Measurements from ENCODE around the gene SSH2. TPM values are rescaled to one million over a fixed set of nuclear protein-coding genes. Genes with fewer than 3 reads are reported as not detected.
A peak's percentile ranks its signal among the peaks of the same experiment; 100 is the strongest.

SSH2 gene
- total RNA-seq, 4 donors from 2014 or later = 140 to 241 (median 172) TPM

GRCh38 chr17:29833801-29834200 lies 96.2 kb downstream of the SSH2 start:
- no peak for DNase-seq
- Histone ChIP-seq H3K4me1 (peaks cover 0 to 4% of the 10 kb centered on the region in 2 donors), H3K27ac (no peak overlapping the region), H3K4me3 (no peak overlapping the region), H3K36me3 (no peaks in the 10 kb centered on the region), H3K27me3 (no peaks in the 10 kb centered on the region), H3K9me3 (no peaks in the 10 kb centered on the region)
- no peak for TF ChIP-seq POLR2A (IDR thresholded peaks at IDR 0.05)
- TF ChIP-seq, protein P1, sequence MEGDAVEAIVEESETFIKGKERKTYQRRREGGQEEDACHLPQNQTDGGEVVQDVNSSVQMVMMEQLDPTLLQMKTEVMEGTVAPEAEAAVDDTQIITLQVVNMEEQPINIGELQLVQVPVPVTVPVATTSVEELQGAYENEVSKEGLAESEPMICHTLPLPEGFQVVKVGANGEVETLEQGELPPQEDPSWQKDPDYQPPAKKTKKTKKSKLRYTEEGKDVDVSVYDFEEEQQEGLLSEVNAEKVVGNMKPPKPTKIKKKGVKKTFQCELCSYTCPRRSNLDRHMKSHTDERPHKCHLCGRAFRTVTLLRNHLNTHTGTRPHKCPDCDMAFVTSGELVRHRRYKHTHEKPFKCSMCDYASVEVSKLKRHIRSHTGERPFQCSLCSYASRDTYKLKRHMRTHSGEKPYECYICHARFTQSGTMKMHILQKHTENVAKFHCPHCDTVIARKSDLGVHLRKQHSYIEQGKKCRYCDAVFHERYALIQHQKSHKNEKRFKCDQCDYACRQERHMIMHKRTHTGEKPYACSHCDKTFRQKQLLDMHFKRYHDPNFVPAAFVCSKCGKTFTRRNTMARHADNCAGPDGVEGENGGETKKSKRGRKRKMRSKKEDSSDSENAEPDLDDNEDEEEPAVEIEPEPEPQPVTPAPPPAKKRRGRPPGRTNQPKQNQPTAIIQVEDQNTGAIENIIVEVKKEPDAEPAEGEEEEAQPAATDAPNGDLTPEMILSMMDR (IDR thresholded peaks at IDR 0.05 in 4 of 5, conservative IDR thresholded peaks at IDR 0.05 in 1 of 5) = no peak
- in situ Hi-C loops (cut with MboI; ENCODE audit: low sequenced_read_pairs in 4 of 4) = no loop called here
- intact Hi-C loops (cut with DNase I; ENCODE audit: low total_unique reads) = no loop called here
- ATAC-seq = no peak

DNA sequence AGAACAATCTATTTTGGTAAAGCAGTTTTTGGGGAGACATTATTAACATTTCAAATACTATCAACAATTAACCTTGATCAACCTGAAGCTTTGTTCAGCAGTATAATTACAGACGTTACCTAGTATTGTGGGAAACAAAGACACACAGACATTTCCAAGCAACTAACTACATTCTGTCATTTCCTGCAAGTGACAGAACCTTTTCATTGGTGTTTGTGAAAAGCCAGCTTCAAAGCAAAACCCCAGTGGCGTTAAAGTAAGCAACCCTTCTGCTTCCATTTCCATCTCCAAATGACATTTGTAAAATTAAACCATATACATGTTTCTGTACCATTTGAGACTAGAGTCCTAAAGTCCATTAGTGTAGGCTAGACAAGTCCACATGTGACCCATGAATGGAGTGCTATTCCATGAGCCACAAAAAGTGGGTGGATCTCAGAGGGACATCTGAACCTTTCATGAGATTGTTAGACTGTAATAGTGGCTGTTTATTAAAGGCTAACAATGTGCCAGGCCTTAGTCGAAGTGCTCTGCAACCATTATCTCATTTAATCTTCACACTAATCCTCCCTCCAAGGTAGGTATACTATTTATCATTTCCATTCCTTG lies 101.2 kb downstream of the SSH2 start:
- intact Hi-C loops (cut with DNase I; ENCODE audit: low total_unique reads) = no loop called here

DNA sequence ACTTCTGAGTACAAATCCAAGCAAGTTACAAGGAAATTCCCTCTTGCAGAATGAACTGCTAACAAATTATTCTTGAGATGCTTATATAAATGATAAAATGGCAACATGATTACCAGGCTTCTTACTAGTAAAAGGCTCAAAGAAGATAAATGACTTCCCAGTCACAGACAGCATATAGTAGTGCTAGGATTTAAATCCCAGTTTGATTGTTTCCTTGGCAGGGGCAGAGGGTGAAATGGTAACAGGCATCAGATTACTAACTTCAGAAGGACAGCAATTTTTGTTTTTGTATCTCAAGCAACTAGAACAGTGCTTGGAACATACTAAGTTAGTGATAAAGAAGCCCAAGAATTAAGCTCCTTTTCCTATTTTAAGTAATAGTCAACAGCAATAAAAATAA lies 102.8 kb downstream of the SSH2 start:
- TF ChIP-seq POLR2A (IDR thresholded peaks at IDR 0.05) = no peak
- TF ChIP-seq, protein P1 (IDR thresholded peaks at IDR 0.05 in 4 of 5, conservative IDR thresholded peaks at IDR 0.05 in 1 of 5) = no peak
- DNase-seq = no peak
- Histone ChIP-seq H3K36me3 (no peaks in the 10 kb centered on the region), H3K27me3 (no peaks in the 10 kb centered on the region), H3K9me3 (no peaks in the 10 kb centered on the region), H3K27ac (peak overlapping the region in 2 of 4 donors; percentile 31 to 66), H3K4me1 (peaks cover 16 to 18% of the 10 kb centered on the region in 2 donors), H3K4me3 (no peak overlapping the region)
- peak; percentile 53 to 70 for ATAC-seq
- intact Hi-C loops (cut with DNase I; ENCODE audit: low total_unique reads) = no loop called here
- in situ Hi-C loops (cut with MboI; ENCODE audit: low sequenced_read_pairs in 4 of 4) = no loop called here

More for the DNA sequence above, 101.2 kb downstream of the SSH2 start:
- H3K9me3 ChIP-seq = no peaks in the 10 kb centered on the region
- no peak overlapping the region for H3K27ac ChIP-seq
- TF ChIP-seq POLR2A (IDR thresholded peaks at IDR 0.05) = no peak
- TF ChIP-seq, protein P1 (IDR thresholded peaks at IDR 0.05 in 4 of 5, conservative IDR thresholded peaks at IDR 0.05 in 1 of 5) = no peak
- in situ Hi-C loops (cut with MboI; ENCODE audit: low sequenced_read_pairs in 4 of 4) = no loop called here
- peaks cover 16 to 18% of the 10 kb centered on the region in 2 donors for H3K4me1 ChIP-seq
- no peak overlapping the region for H3K4me3 ChIP-seq
- DNase-seq = no peak
- no peak for ATAC-seq
- H3K36me3 ChIP-seq = no peaks in the 10 kb centered on the region
- no peaks in the 10 kb centered on the region for H3K27me3 ChIP-seq

- ATAC-seq = no peak
- intact Hi-C loops (cut with DNase I; ENCODE audit: low total_unique reads) (no loop called here), in situ Hi-C loops (cut with MboI; ENCODE audit: low sequenced_read_pairs in 4 of 4) (no loop called here)
- Histone ChIP-seq H3K9me3 (no peaks in the 10 kb centered on the region), H3K4me3 (no peak overlapping the region), H3K36me3 (no peaks in the 10 kb centered on the region), H3K27ac (no peak overlapping the region), H3K4me1 (peaks cover 16 to 18% of the 10 kb centered on the region in 2 donors), H3K27me3 (no peaks in the 10 kb centered on the region)
- no peak for DNase-seq
- TF ChIP-seq POLR2A (IDR thresholded peaks at IDR 0.05) = no peak
- TF ChIP-seq, protein P1 (IDR thresholded peaks at IDR 0.05 in 4 of 5, conservative IDR thresholded peaks at IDR 0.05 in 1 of 5) = no peak
Measured at GRCh38 chr17:29826114-29826692, 103.8 kb downstream of the SSH2 start.
